Body of pancreas (tissue), 4 donors: Measurements from ENCODE around the gene LHX5. TPM values are rescaled to one million over a fixed set of nuclear protein-coding genes. Genes with fewer than 3 reads are reported as not detected.

Experiments
- ATAC-seq: fragments of 150-250 bp; one replicate; pipeline ENCODE4 v1.9.1; 2016
- DNase-seq, 4 donors: peaks; one replicate each; pipeline ENCODE4 v3.0.0-alpha.2; 2019
- H3K27ac ChIP-seq, 4 donors: fragments of 200-600 bp; sonication (generic); 1 replicate in 3 of 4; 2 replicates in 1 of 4; pipeline versions ENCODE4 v1.5.1 to v1.6.1; 2016 to 2019; ENCODE audit warnings: mild to moderate bottlenecking in 1 of 4, mixed read lengths in 1 of 4, moderate library complexity in 1 of 4
- H3K27me3 ChIP-seq, 2 donors: fragments of 200-600 bp; sonication (generic); one replicate each; pipeline ENCODE4 v1.6.0; 2016; ENCODE audit warnings: mild to moderate bottlenecking in 1 of 2
- H3K36me3 ChIP-seq, 2 donors: fragments of 200-600 bp; sonication (generic); replicated peaks in 1 of 2; 2 replicates each; pipeline ENCODE4 v1.5.1; 2016; ENCODE audit warnings: low read depth in 2 of 2; ENCODE audit not compliant: insufficient read depth in 1 of 2
- H3K4me1 ChIP-seq: fragments of 200-600 bp; sonication (generic); one replicate; pipeline ENCODE4 v1.6.0; 2016
- H3K4me3 ChIP-seq, 2 donors: fragments of 200-600 bp; sonication (generic); 1 replicate in 1 of 2; 2 replicates in 1 of 2; pipeline ENCODE4 v1.5.1; 2016 to 2019
- H3K9me3 ChIP-seq, 3 donors: fragments of 200-600 bp; sonication (generic); 1 replicate in 2 of 3; 2 replicates in 1 of 3; pipeline ENCODE4 v1.5.1; 2016
- CTCF ChIP-seq, 7 experiments: fragments of 450-650 bp in 4 of 7; fragments of 200-600 bp in 3 of 7; sonication (generic) in 3 of 7; IDR thresholded peaks; one replicate each; pipeline ENCODE4 v1.5.1; 2016 to 2019; ENCODE audit warnings: antibody characterized with exemption in 7 of 7
- POLR2A ChIP-seq, 3 donors: fragments of 450-650 bp; IDR thresholded peaks; one replicate each; pipeline ENCODE4 v1.6.1; 2016; ENCODE audit warnings: antibody characterized with exemption in 3 of 3, mild to moderate bottlenecking in 2 of 3
- WGBS, 2 donors: methylation state at CpG; one replicate each; pipeline ENCODE4 v1.1.5; 2017; 5-methylcytosine and 5-hydroxymethylcytosine counted together
- intact Hi-C: fragments of 100-400 bp; cut with DNase I; formaldehyde crosslinking; loops from one replicate; pipeline ENCODE4 v1.15.1; 2023
- total RNA-seq, 2 donors: library from RNA; depleted of rRNA; stranded (reverse); fragments of >200 nt; gene quantifications; one replicate each; pipeline ENCODE4 v1.1.0, GENCODE V29; 2016

LHX5 gene
- total RNA-seq, 2 donors from 2014 or later = not detected

GRCh38 chr12:113512568-113512967 is 40.9 kb upstream of the LHX5 start:
- intact Hi-C loops = no loop called here
- H3K36me3 ChIP-seq = no peaks in the 10 kb centered on the region
- WGBS, 2 donors = 0 to 3% methylated on average over 2 to 3 of the region's 3 CpGs
- DNase-seq (no peak), ATAC-seq (no peak)
- H3K27me3 ChIP-seq = no peaks in the 10 kb centered on the region
- H3K4me1 ChIP-seq = no peaks in the 10 kb centered on the region
- no peak overlapping the region for H3K27ac ChIP-seq
- no peak overlapping the region for H3K4me3 ChIP-seq
- TF ChIP-seq POLR2A (IDR thresholded peaks at IDR 0.05) (no peak), CTCF (IDR thresholded peaks at IDR 0.05) (no peak)
- H3K9me3 ChIP-seq = no peaks in the 10 kb centered on the region

- H3K27me3 ChIP-seq = no peaks in the 10 kb centered on the region
These were observed 35.2 kb upstream of the LHX5 start for GRCh38 chr12:113506867-113507266.

GRCh38 chr12:113505941-113506340 is 34.3 kb upstream of the LHX5 start:
- Histone ChIP-seq H3K27ac (no peak overlapping the region), H3K4me1 (no peaks in the 10 kb centered on the region), H3K9me3 (no peaks in the 10 kb centered on the region), H3K36me3 (no peaks in the 10 kb centered on the region), H3K27me3 (no peaks in the 10 kb centered on the region), H3K4me3 (no peak overlapping the region)
- intact Hi-C loops = no loop called here
- no peak for TF ChIP-seq CTCF (IDR thresholded peaks at IDR 0.05)
- 41 to 45% methylated on average over 7 of the region's 7 CpGs for WGBS, 2 donors
- DNase-seq (no peak), ATAC-seq (no peak)

More at GRCh38 chr12:113506867-113507266, 35.2 kb upstream of the LHX5 start:
- 74% methylated on average over 2 of the region's 2 CpGs; no CpG with 5 or more reads in 1 of the 2 donors for WGBS, 2 donors
- DNase-seq = no peak
- Histone ChIP-seq H3K9me3 (no peaks in the 10 kb centered on the region), H3K27ac (no peak overlapping the region), H3K36me3 (no peaks in the 10 kb centered on the region), H3K4me3 (no peak overlapping the region), H3K4me1 (no peaks in the 10 kb centered on the region)
- intact Hi-C loops = no loop called here
- no peak for ATAC-seq
- TF ChIP-seq POLR2A (IDR thresholded peaks at IDR 0.05) (no peak), CTCF (IDR thresholded peaks at IDR 0.05) (no peak)

- Histone ChIP-seq H3K27me3 (no peaks in the 10 kb centered on the region), H3K27ac (no peak overlapping the region), H3K4me3 (no peak overlapping the region), H3K4me1 (no peaks in the 10 kb centered on the region), H3K9me3 (no peaks in the 10 kb centered on the region), H3K36me3 (no peaks in the 10 kb centered on the region)
- no peak for TF ChIP-seq POLR2A (IDR thresholded peaks at IDR 0.05)
- TF ChIP-seq CTCF (IDR thresholded peaks at IDR 0.05) = no peak
- no peak for DNase-seq
- ATAC-seq = no peak
- intact Hi-C loops = no loop called here
- 61 to 75% methylated on average over 8 of the region's 8 CpGs for WGBS, 2 donors
These were observed 33.2 kb upstream of the LHX5 start for GRCh38 chr12:113504917-113505316.

- no peaks in the 10 kb centered on the region for H3K36me3 ChIP-seq
- no peaks in the 10 kb centered on the region for H3K4me1 ChIP-seq
- H3K9me3 ChIP-seq = no peaks in the 10 kb centered on the region
- no peaks in the 10 kb centered on the region for H3K27me3 ChIP-seq
- 11 to 14% methylated on average over 9 of the region's 9 CpGs for WGBS, 2 donors
- TF ChIP-seq POLR2A (IDR thresholded peaks at IDR 0.05) = no peak
- TF ChIP-seq CTCF (IDR thresholded peaks at IDR 0.05) = no peak
- intact Hi-C loops = no loop called here
- DNase-seq = no peak
- no peak overlapping the region for H3K27ac ChIP-seq
- no peak for ATAC-seq
- no peak overlapping the region for H3K4me3 ChIP-seq
These were observed 29.2 kb upstream of the LHX5 start for GRCh38 chr12:113500782-113501311.
